PC-9 (cell line): ENCODE data around the gene ACAD10. TPM values are rescaled to one million over a fixed set of nuclear protein-coding genes. Genes with fewer than 3 reads are reported as not detected.
A peak's percentile ranks its signal among the peaks of the same experiment; 100 is the strongest.

Experiments
- BruUV-seq: library from RNA; stranded (reverse); fragments of 400-500 nt; replicated peaks from 2 replicates; lab custom pipeline; 2021; lab: Mats Ljungman, UMichigan
- CTCF ChIA-PET: fragments of 300-600 bp; sonication (Branson Sonifier 250); formaldehyde crosslinking; loops from one replicate; lab custom pipeline; 2022; ENCODE audit warnings: antibody characterized with exemption; lab: Charles Lee
- POLR2A ChIA-PET: fragments of 300-600 bp; sonication (Branson Sonifier 250); formaldehyde crosslinking; loops from one replicate; lab custom pipeline; 2022; ENCODE audit warnings: antibody characterized with exemption; ENCODE audit not compliant: unreplicated experiment; lab: Charles Lee
- DNase-seq, 2 experiments: peaks; one replicate each; pipeline versions ENCODE4 v3.0.0 to v3.0.0-alpha.2; 2015 to 2022; ENCODE audit warnings: mixed read lengths in 1 of 2
- H2AFZ ChIP-seq: fragments of 200-600 bp; sonication (generic); 2 replicates; pipeline ENCODE4 v1.8.1; 2017; ENCODE audit warnings: antibody characterized with exemption
- H3F3A ChIP-seq: fragments of 200-600 bp; sonication (generic); 2 replicates; pipeline ENCODE4 v1.8.1; 2017; ENCODE audit warnings: antibody characterized with exemption, mild to moderate bottlenecking, low read depth; ENCODE audit not compliant: insufficient read depth
- H3K27ac ChIP-seq: fragments of 200-600 bp; sonication (generic); 2 replicates; pipeline ENCODE4 v1.6.1; 2016; ENCODE audit warnings: mixed run types
- H3K27me3 ChIP-seq: fragments of 200-600 bp; sonication (generic); 2 replicates; pipeline ENCODE4 v1.6.1; 2016; ENCODE audit warnings: low read depth, mixed run types; ENCODE audit not compliant: insufficient read depth
- H3K36me3 ChIP-seq: fragments of 200-600 bp; sonication (generic); 2 replicates; pipeline ENCODE4 v1.6.1; 2016; ENCODE audit warnings: low read depth, mixed run types
- H3K4me1 ChIP-seq: fragments of 200-600 bp; sonication (generic); replicated peaks from 2 replicates; pipeline ENCODE4 v1.6.1; 2016; ENCODE audit warnings: mixed run types; ENCODE audit not compliant: insufficient read depth
- H3K4me2 ChIP-seq: fragments of 200-600 bp; sonication (generic); 2 replicates; pipeline ENCODE4 v1.6.1; 2017; ENCODE audit warnings: mixed run types
- H3K4me3 ChIP-seq: fragments of 200-600 bp; sonication (generic); 2 replicates; pipeline ENCODE4 v1.6.1; 2016; ENCODE audit warnings: mixed run types
- H3K79me2 ChIP-seq: fragments of 200-600 bp; sonication (generic); 2 replicates; pipeline ENCODE4 v1.6.1; 2017; ENCODE audit warnings: low read depth, mixed run types
- H3K9me2 ChIP-seq: fragments of 200-600 bp; sonication (generic); 2 replicates; pipeline ENCODE4 v1.8.1; 2017; ENCODE audit warnings: mild to moderate bottlenecking; ENCODE audit not compliant: insufficient read depth
- H3K9me3 ChIP-seq: fragments of 200-600 bp; sonication (generic); 2 replicates; pipeline ENCODE4 v1.8.1; 2016; ENCODE audit warnings: low read depth; ENCODE audit not compliant: insufficient read depth
- H4K20me1 ChIP-seq: fragments of 200-600 bp; sonication (generic); 2 replicates; pipeline ENCODE4 v1.8.1; 2017; ENCODE audit not compliant: insufficient read depth
- CTCF ChIP-seq: fragments of 200-600 bp; sonication (generic); conservative IDR thresholded peaks from 2 replicates; pipeline ENCODE4 v1.6.1; 2017; ENCODE audit warnings: mixed run types, antibody characterized with exemption, mild to moderate bottlenecking, moderate library complexity
- EZH2 ChIP-seq: fragments of 200-600 bp; sonication (generic); IDR thresholded peaks from 2 replicates; pipeline ENCODE4 v1.8.0; 2017; ENCODE audit warnings: antibody characterized with exemption, low read depth
- intact Hi-C: fragments of 100-400 bp; cut with micrococcal nuclease; formaldehyde crosslinking; loops from one replicate; pipeline ENCODE4 v1.10.0; 2022; ENCODE audit not compliant: unreplicated experiment
- total RNA-seq: library from RNA; stranded (reverse); gene quantifications from 2 replicates; pipeline ENCODE4 v1.2.3, GENCODE V29; 2021

The ACAD10 gene
- total RNA-seq, 1 experiment from 2014 or later = 30.3 TPM

- Histone ChIP-seq H3F3A (peaks cover 17% of the 10 kb centered on the region; the same call in 1 of the 2 replicates), H3K79me2 (peaks cover 9% of the 10 kb centered on the region; the same call in 1 of the 2 replicates), H3K9me3 (no peaks in the 10 kb centered on the region), H3K4me3 (peak overlapping the region; percentile 89; the same call in 1 of the 2 replicates), H3K9me2 (no peaks in the 10 kb centered on the region), H4K20me1 (no peaks in the 10 kb centered on the region), H3K36me3 (no peaks in the 10 kb centered on the region), H3K4me1 (peaks cover 24% of the 10 kb centered on the region), H2AFZ (no peak overlapping the region), H3K4me2 (peak overlapping the region; percentile 99), H3K27ac (no peak overlapping the region), H3K27me3 (no peaks in the 10 kb centered on the region)
- no peak for DNase-seq
- CTCF ChIA-PET = no interaction called here
- intact Hi-C loops = no loop called here
- POLR2A ChIA-PET = interaction anchor here (0.7 kb wide), 1 partner anchor 83 kb away, joined by 3 read pairs; no protein-coding TSS in a partner anchor
- TF ChIP-seq EZH2 (no peak), CTCF (no peak)
- no TSS peak for BruUV-seq
Measured at GRCh38 chr12:111768159-111768895, 82.5 kb downstream of the ACAD10 start.

DNA sequence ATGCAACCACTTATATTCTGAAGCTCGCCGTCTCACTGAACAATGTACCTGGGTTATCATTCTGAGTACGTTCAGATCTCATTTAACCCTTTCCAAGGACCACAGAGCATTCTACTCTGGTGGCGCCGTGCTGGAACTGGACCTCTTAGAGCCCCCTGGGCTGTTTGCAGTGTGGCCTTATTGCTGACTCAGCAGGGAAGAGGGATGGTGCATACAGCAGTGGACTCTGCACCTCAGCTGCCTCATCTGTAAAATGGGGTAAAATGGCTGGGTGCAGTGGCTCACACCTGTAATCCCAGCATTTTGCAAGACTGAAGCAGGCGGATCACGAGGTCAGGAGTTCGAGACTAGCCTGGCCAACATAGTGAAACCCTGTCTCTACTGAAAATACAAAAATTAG is 83.7 kb downstream of the ACAD10 start:
- H3K9me3 ChIP-seq = no peaks in the 10 kb centered on the region
- no peak overlapping the region for H3K4me2 ChIP-seq
- peaks cover 24% of the 10 kb centered on the region for H3K4me1 ChIP-seq
- DNase-seq = no peak
- TF ChIP-seq EZH2 (no peak), CTCF (no peak)
- peaks cover 9% of the 10 kb centered on the region; the same call in 1 of the 2 replicates for H3K79me2 ChIP-seq
- H2AFZ ChIP-seq = no peak overlapping the region
- CTCF ChIA-PET = no interaction called here
- POLR2A ChIA-PET = no interaction called here
- no TSS peak for BruUV-seq
- no peaks in the 10 kb centered on the region for H3K27me3 ChIP-seq
- no peaks in the 10 kb centered on the region for H3K36me3 ChIP-seq
- intact Hi-C loops = no loop called here
- H4K20me1 ChIP-seq = no peaks in the 10 kb centered on the region; the same call in 1 of the 2 replicates
- no peak overlapping the region for H3K27ac ChIP-seq
- H3K9me2 ChIP-seq = no peaks in the 10 kb centered on the region
- H3K4me3 ChIP-seq = no peak overlapping the region
- peaks cover 13% of the 10 kb centered on the region; the same call in 1 of the 2 replicates for H3F3A ChIP-seq

DNA sequence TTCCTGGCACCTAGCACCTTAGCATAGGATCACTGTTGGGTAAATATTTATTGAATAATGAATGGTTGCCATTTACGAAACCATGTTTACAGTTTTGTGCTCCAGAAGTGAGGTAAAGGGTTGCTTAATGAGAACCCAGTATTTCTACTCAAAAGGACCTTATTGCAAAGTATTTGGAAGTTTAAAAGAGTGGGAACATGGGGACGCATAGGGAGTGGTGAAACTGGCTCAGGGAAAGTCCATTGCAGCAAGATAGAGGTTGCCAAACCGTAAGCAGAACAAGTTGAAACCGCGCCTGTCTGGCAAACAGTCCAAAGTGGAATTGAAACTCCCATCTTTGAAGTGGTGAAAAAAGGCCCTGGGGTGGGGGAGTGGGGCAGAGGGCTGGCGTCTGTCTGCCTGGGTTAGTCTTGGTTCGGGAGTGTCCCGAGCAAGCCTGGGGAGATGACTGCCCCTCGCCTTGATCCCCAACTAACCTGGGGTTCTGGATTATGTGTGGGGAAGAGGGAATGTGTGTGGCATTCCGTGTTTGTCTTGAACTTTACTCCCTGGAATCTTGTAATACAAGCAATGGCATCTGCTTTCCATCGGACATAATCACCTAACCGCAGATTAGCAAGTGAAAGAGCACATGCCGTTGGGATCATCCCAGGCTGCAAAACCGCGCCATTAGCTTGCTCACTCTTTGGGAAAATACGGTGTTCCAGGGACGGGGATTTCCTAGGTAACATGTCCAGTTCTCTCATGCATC is 88.1 kb downstream of the ACAD10 start:
- no peak overlapping the region for H3K4me2 ChIP-seq
- BruUV-seq = no TSS peak
- peaks cover 8% of the 10 kb centered on the region; the same call in 1 of the 2 replicates for H3F3A ChIP-seq
- no peaks in the 10 kb centered on the region for H3K27me3 ChIP-seq
- no peaks in the 10 kb centered on the region for H3K36me3 ChIP-seq
- POLR2A ChIA-PET = no interaction called here
- no peaks in the 10 kb centered on the region for H3K9me2 ChIP-seq
- no peak overlapping the region for H3K4me3 ChIP-seq
- no peaks in the 10 kb centered on the region for H3K79me2 ChIP-seq
- H2AFZ ChIP-seq = no peak overlapping the region
- no peaks in the 10 kb centered on the region; the same call in 1 of the 2 replicates for H4K20me1 ChIP-seq
- H3K4me1 ChIP-seq = peaks cover 13% of the 10 kb centered on the region; the same call in 1 of the 2 replicates
- H3K9me3 ChIP-seq = no peaks in the 10 kb centered on the region
- no peak for DNase-seq
- TF ChIP-seq EZH2 = no peak
- no peak for TF ChIP-seq CTCF
- CTCF ChIA-PET = no interaction called here
- intact Hi-C loops = no loop called here
- H3K27ac ChIP-seq = no peak overlapping the region
